HTERT RPE-1 (cell line): ENCODE data around the gene ACSS2.

Experiments used
- in situ Hi-C: fragments of 300-500 bp; cut with MboI; formaldehyde crosslinking; loops from 4 replicates; pipeline ENCODE4 v1.14.3; 2020; ENCODE audit warnings: low sequenced_read_pairs

Gene ACSS2

DNA sequence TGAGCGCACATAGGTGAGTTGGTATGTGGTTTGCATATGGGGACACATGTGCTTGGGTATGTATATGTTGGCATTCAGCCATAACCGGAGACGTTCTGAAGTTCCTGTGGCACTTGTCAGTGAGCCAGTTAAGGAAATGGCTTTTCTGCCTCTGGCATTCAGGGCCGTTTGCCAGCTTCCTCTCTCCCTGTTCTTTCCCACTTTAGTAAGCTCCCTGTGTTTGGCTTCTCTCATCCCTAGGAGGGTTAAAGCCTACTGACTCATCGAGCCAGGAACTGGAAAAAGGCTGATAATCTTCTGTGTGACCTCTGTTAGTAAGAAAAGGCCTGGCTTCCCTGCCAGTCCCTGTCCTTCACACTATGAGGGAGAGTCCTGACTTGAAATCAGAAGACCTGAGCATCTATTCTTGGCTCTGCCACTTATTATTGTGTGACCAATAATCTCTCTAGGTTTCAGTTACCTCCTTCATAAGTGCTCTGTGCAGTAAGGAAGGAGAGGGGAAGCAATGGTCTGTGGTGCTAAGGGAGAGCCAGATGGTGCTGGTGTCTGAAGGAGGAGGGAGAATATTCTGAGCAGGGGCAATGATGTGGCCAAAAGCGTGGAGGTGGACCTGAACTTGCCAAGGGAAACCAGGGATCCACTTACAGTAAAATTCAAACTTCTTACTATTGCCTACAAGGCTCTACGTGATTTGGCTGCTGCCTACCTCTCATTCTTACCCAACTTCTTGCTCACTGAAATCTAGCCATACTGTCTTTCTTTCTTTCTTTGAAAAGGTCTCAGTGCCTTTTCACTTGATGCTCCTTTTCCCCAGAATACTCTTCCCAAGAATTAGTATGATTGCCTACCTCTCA is 31.4 kb downstream of the ACSS2 start:
- in situ Hi-C loops = no loop called here

- in situ Hi-C loops = no loop called here
Observed at GRCh38 chr20:34915131-34915530, 38.7 kb downstream of the ACSS2 start.

GRCh38 chr20:34915749-34916455 is 39.5 kb downstream of the ACSS2 start:
- in situ Hi-C loops = no loop called here

DNA sequence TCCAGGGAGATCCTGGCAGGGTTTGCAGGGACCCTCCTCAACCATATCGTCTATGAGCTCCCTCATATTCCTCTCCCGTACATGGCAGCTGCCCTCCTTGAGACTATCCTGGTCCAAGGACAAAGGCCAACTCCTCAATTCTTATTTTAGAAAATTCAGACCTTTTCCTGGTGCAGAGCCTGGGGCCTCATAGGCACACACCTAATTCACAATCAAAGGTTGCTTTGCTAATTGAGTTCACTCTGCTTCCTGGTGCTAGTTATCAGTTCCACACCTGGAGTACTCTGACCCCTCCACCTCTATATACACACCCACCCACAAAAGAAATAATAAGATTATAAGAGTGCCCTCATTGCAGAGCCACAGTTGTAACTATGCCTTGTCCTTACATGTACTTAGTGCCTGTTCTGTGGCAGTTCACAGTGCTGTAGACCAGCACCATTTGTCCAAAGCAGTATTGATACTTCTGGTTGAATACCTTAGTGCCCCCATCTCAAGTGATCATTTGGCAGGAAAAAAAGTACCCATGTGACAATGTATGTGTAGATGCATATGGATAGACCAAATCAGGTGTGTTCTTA is 40.5 kb downstream of the ACSS2 start:
- in situ Hi-C loops = no loop called here

DNA sequence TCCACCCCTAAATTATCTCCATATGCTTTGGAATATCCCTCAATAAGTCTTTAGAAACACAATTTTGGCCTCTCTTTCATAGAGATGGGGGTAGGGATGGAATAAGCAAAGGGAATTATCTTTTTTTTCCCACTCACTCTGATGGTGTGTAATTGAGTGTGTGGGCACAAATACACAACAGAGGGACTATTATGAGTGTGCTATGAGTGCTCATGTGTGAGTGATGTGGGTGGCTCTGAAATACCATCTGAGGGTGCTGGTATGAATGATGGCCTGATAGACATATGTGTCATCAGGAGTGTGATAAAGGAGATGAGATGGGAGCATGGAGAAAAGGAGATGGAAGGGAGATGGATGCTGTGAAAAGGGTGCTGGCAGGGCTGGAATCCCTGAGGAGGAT is 43.6 kb downstream of the ACSS2 start:
- in situ Hi-C loops = no loop called here

DNA sequence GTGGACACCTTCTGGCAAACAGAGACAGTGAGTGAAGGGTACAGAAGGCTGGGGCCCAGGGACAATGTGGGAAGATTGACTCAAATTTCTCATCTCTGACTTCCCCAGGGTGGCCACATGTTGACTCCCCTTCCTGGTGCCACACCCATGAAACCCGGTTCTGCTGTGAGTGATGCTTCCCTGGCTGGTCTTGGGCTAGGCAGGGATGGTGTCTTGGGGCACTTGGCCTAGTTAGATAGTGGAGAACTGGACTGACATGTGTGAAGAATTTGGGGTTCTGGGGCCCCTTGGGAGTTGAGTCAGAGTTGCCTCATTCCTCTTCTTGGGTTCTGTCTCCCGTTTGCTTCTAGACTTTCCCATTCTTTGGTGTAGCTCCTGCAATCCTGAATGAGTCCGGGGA is 45.0 kb downstream of the ACSS2 start:
- in situ Hi-C loops = no loop called here

DNA sequence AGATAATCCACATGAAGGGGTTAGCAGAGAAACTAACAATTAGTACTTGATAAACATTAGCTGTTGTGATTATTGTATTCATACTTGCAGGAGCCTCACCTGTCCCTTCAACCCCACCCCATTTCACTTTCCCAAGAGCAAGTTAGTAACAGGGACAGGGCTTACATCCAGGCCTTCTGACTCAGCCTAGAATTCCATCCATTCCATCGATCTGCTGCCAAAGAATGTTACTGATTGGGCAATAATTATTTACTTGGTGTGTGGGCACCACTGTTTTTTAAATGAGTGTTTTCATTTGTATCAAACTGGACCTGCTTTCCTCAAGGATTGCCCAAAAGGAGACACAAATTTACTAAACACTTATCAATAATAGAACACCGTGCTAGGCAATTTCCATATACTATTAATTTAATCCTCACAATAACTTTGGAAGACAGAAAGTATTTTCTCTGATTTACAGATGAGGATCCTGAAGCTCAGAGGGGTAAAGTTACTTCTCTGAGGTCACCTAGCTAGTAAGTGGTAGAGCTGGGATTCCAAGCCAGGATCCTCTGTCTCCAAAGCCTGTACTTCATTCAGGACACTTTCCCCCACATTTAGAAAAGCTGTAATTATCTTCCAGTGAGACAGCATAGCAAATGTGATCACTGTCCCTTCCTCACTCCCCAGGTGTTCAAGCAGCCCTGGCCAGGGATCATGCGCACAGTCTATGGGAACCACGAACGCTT is 46.4 kb downstream of the ACSS2 start:
- in situ Hi-C loops = no loop called here

DNA sequence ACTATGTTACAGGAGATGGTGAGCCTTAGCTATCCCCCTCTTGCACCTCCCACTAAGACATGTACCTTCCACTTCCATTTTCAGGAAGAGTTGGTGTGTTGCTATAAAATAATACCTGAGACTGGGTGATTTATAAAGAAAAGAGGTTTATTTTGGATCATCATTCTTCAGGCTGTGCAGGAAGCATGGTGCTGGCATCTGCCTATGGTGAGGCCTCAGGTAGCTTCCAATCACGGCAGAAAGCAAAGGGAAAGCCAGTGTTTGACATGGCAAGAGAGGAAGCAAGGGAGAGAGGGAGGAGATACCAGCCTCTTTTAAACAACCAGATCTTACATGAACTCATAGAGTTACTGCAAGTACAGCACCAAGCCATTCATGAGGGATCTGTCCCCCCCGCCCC is 47.0 kb downstream of the ACSS2 start:
- in situ Hi-C loops = no loop called here

DNA sequence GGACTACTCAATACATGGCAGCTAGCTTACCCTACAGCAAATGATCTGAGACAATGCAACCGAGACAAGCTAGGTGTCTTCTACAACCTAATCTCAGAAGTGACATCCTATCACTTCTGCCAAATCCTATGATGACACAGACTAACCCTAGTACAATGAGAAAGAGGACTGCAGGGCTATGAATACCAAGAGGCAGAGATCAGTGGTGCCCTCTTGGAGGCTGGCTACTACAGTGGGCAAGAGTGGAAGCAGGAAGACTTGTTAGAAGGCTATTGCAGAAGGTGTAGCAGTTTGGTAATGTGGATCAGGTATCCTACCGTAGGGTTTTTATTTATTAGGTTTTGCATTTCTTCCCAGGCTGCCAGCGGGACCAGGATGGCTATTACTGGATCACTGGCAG is 48.9 kb downstream of the ACSS2 start:
- in situ Hi-C loops = no loop called here

DNA sequence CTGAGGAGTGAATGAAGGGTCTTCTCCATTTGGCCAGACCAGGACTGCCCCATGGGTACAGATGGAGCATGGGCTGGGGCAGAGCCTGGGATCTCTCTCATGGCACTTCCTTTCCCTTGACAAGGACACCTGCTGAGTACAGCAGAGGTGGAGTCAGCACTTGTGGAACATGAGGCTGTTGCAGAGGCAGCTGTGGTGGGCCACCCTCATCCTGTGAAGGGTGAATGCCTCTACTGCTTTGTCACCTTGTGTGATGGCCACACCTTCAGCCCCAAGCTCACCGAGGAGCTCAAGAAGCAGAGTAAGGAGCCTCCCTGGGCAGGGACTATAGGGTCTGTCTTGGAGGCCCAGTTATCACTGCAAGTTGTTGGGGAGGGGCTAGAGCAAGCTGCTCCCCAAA is 49.6 kb downstream of the ACSS2 start:
- in situ Hi-C loops = no loop called here

DNA sequence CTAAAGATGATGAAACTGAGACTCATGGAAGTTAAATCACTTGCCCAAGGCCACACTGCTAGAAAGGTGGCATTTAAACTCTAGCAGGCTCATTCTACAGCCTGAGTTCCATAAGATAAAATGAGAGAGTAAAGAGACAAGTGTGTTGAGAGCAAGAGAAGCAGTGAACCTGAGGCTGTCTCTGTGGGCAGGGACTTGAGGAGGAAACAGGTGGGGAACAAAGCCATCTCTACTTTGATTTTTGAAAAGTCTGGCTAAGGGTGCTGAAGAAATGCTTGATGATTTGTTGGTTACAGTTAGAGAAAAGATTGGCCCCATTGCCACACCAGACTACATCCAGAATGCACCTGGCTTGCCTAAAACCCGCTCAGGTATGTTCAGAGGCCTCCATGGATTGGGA is 50.2 kb downstream of the ACSS2 start:
- in situ Hi-C loops = no loop called here

DNA sequence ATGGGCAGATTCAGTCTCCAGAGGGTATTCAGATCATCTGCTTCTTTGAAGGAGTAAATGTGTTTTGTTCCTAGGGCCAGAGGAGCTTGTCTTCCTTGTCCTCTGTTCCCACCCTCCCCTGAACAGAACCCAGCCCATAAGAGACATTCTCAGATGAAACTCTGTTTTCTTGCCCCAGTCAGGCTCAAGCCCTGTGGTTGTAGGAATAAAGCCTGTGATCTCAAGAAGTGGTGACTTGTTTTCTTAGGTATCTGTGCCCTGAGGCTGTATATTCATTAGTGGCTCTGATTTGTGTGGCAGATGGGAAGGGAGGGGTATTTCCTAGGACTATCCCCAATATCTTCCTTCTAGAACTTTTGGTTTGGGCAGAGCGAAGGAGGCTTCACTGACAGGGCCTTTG is 51.3 kb downstream of the ACSS2 start:
- in situ Hi-C loops = no loop called here

GRCh38 chr20:34928411-34928810 is 52.0 kb downstream of the ACSS2 start:
- in situ Hi-C loops = no loop called here

DNA sequence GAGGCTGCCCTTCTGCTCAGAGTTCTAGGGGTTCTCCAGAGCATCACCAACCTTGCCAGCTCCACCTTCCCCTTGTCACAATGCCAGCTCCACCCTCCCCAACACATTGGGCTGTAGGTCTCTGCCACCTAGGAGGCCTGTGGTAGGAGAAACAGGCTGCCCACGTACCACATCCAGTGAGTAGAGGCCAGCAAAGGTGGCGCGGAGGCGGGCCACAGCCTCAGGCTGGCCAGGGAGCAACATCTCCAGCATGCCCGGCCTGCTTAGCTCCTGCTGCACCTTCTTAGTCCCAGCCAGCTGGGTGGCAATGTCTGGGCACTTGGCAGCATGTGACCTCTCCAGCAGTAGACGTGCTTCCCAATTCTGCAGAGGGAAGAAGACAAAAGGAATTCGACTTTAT is 55.4 kb downstream of the ACSS2 start:
- in situ Hi-C loops = no loop called here

DNA sequence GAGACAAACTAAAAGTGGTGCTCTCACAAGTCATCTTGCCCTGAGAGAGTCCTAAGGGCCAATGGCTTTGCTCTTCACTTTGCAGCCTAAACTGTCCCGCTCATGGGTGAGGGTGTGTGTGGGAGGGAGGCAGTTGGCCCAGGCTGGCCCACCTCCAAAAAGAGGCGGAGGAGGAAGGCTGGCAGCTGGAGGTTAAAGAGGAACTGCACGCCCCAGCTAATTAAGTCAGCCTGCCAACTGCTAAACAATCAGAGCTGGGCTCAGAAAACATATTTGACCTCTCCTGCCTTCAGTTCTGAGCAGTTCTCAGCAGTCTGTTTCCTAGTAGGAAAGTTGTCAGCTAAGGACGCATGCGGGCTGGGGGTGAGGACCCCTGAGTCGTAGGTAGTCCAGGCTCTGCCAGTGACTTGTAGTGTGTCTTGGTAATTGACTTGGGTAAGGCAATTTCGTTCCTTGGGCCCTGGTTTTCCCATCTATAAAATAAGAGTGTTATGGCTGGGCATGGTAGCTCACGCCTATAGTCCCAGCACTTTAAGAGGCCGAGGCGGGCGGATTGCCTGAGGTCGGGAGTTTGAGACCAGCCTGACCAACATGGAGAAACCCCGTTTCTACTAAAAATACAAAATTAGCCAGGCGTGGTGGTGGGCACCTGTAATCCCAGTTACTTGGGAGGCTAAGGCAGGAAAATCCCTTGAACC is 62.2 kb downstream of the ACSS2 start:
- in situ Hi-C loops = no loop called here

DNA sequence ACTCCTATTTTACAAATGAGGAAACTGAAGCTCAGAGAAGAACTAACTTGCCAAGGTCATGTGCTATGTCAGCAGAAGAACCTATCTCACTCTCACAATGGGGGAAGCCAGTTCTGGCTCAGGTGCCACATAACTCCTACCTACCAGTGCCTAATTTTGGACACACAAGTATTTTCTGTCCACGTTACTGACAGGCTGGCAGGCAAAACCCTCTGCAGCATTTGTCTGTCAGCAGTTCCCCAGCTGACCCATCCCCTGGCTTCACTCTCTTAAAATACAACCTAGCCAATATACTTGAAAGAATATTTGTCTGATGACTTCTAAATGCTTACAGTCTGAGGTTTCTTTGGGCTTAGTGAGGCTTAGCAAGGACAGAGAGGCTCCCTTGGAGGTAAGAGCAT is 63.7 kb downstream of the ACSS2 start:
- in situ Hi-C loops = no loop called here

DNA sequence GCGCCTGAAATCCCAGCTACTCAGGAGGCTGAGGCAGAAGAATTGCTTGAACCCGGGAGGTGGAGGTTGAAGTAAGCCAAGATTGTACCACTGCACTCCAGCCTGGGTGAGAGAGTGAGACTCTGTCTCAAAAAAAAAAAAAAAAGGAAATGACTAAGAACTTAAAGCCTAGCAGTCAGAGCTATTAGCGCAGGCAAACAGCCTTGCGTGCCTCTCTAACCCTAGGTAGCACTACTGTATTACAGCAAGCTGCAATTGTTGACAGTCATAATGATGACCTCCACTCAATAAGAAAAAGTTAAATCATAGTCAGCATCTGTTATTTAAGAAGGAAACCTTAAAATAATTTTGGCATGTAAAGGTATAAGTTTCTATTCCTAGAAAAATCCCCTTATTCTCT is 64.8 kb downstream of the ACSS2 start:
- in situ Hi-C loops = no loop called here

GRCh38 chr20:34942301-34942700 is 65.9 kb downstream of the ACSS2 start:
- in situ Hi-C loops = no loop called here

DNA sequence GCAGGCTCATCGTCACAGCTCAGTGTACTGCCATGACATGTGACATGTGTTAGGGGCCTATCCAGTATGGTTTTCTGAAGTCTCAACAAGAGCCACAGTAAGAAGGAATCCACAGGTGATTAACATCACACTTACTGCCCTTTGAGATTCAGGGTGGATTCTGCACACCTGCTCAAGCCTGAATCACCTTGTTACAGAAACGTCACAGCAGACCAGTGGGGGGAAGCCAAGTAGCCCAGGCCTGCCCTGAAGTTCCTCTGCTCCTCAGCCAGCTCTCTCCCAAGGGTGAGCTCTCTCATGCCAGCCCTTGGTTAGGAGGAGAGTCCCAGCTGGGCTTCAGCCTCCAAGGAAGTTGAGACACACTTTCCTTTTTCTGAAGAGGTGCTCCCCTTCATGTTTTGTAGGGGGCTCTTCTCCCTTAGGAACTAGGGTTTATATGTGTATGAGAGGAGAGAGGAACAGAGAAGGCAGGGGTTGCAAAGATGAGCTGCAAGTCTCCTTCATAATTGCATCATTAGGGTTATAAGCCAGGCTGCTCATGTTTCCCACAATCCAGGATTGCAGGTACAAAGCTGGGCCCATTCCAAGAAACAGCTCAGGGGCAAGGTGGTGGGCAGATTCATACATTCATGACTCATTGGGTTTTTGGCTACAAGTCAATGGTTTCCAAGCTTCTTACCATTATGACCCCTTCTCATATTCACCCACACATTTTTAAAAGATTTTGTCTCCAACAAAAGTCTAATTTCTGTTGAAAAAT is 67.6 kb downstream of the ACSS2 start:
- in situ Hi-C loops = no loop called here
